Measurements from ENCODE around the gene RIMBP2. TPM values are rescaled to one million over a fixed set of nuclear protein-coding genes. Genes with fewer than 3 reads are reported as not detected.

Gene RIMBP2
- total RNA-seq, 1 experiment from 2014 or later = not detected

Other genes with a start within 250 kb of the RIMBP2 start
- 13.7 and 19.7 TPM in 2 replicates for gene STX2, start 123.0 kb upstream of the RIMBP2 start, total RNA-seq (2014; rRNA removed; shearing (Covaris generic))
- 1,818 and 1,946 TPM in 2 replicates for gene RAN, start 155.8 kb upstream of the RIMBP2 start, total RNA-seq (2014; rRNA removed; shearing (Covaris generic))
- 0.03 TPM in 1 of 2 replicates, not detected in the other for gene ADGRD1, start 237.6 kb upstream of the RIMBP2 start, total RNA-seq (2014; rRNA removed; shearing (Covaris generic))